ENCODE data around the gene DNAJC18. TPM values are rescaled to one million over a fixed set of nuclear protein-coding genes. Genes with fewer than 3 reads are reported as not detected.

DNAJC18 gene
- total RNA-seq, 6 experiments from 2014 or later = 0.37 to 2.9 (median 0.75) TPM

- Histone ChIP-seq H3K27me3 (peaks cover 0 to 19% of the 10 kb centered on the region in 2 donors), H3K36me3 (no peaks in the 10 kb centered on the region), H3K9me3 (no peaks in the 10 kb centered on the region), H3K4me3 (peak within 1 kb of the TSS; percentile 33 to 40 (median 39)), H3K4me1 (peaks cover 0 to 21% (median 4%) of the 10 kb centered on the region in 4 donors), H3K27ac (peak within 1 kb of the TSS; percentile 10 to 57 (median 48))
- peak; percentile 15 for TF ChIP-seq POLR2A (IDR thresholded peaks at IDR 0.05)
- no peak for TF ChIP-seq CTCF (IDR thresholded peaks at IDR 0.05)
- peak in 1 of 3 donors; percentile 48 for DNase-seq
- intact Hi-C loops (cut with DNase I) = no loop called here
- peak; percentile 35 to 61 (median 41) for ATAC-seq
- 45% methylated on average over 14 of the region's 76 CpGs for WGBS (ENCODE audit: insufficient coverage, low coverage, low lambda C conversion rate, missing lambda C conversion rate)
Measured at GRCh38 chr5:139394654-139395566, 44.4 kb downstream of the DNAJC18 start, which contains the start of gene PROB1. Gene PROB1, minus strand, starts transcription at chr5:139395104. Its CDS starts 23 bp downstream, at chr5:139395081.

- peaks cover 0 to 19% of the 10 kb centered on the region in 2 donors for H3K27me3 ChIP-seq
- WGBS (ENCODE audit: insufficient coverage, low coverage, low lambda C conversion rate, missing lambda C conversion rate) = no CpG with 5 or more reads among the region's 62 CpGs
- ATAC-seq (peak; percentile 4 to 51 (median 32)), DNase-seq (no peak)
- TF ChIP-seq CTCF (IDR thresholded peaks at IDR 0.05) = peak; percentile 19 to 44 (median 36)
- no peak for TF ChIP-seq POLR2A (IDR thresholded peaks at IDR 0.05)
- intact Hi-C loops (cut with DNase I) = no loop called here
- H3K36me3 ChIP-seq = no peaks in the 10 kb centered on the region
- H3K4me1 ChIP-seq = peaks cover 0 to 21% (median 4%) of the 10 kb centered on the region in 4 donors
- H3K9me3 ChIP-seq = no peaks in the 10 kb centered on the region
- H3K27ac ChIP-seq = peak overlapping the region; percentile 10 to 57 (median 48)
- H3K4me3 ChIP-seq = peak overlapping the region; percentile 33 to 40 (median 39)
Measured at GRCh38 chr5:139394123-139394653, 45.1 kb downstream of the DNAJC18 start.

- intact Hi-C loops (cut with DNase I) = no loop called here
- DNase-seq = no peak
- Histone ChIP-seq H3K9me3 (no peaks in the 10 kb centered on the region), H3K36me3 (no peaks in the 10 kb centered on the region), H3K4me3 (peak overlapping the region; percentile 33 to 40 (median 39)), H3K4me1 (peaks cover 0 to 21% (median 4%) of the 10 kb centered on the region in 4 donors), H3K27ac (peak overlapping the region in 1 of 3 donors; percentile 57), H3K27me3 (peaks cover 0 to 19% of the 10 kb centered on the region in 2 donors)
- TF ChIP-seq CTCF (IDR thresholded peaks at IDR 0.05) (no peak), POLR2A (IDR thresholded peaks at IDR 0.05) (no peak)
- ATAC-seq = no peak
- 8% methylated on average over 15 of the region's 49 CpGs for WGBS (ENCODE audit: insufficient coverage, low coverage, low lambda C conversion rate, missing lambda C conversion rate)
Measured at GRCh38 chr5:139393497-139394122, 45.7 kb downstream of the DNAJC18 start.

GRCh38 chr5:139392678-139393496 is 46.4 kb downstream of the DNAJC18 start:
- peak; percentile 58 to 68 (median 62) for ATAC-seq
- Histone ChIP-seq H3K36me3 (no peaks in the 10 kb centered on the region), H3K27ac (no peak overlapping the region), H3K9me3 (no peaks in the 10 kb centered on the region), H3K4me1 (peaks cover 0 to 27% (median 4%) of the 10 kb centered on the region in 4 donors), H3K4me3 (peak overlapping the region; percentile 33 to 39 (median 38)), H3K27me3 (peaks cover 0 to 19% of the 10 kb centered on the region in 2 donors)
- peak; percentile 43 to 50 (median 48) for TF ChIP-seq CTCF (IDR thresholded peaks at IDR 0.05)
- TF ChIP-seq POLR2A (IDR thresholded peaks at IDR 0.05) = no peak
- DNase-seq = peak in 2 of 3 donors; percentile 67 to 75
- intact Hi-C loops (cut with DNase I) = no loop called here
- WGBS (ENCODE audit: insufficient coverage, low coverage, low lambda C conversion rate, missing lambda C conversion rate) = 0% methylated on average over 8 of the region's 77 CpGs

All from right lobe of liver (tissue), 6 donors.